HepG2 (cell line): ENCODE results near the gene HDGFL3. TPM values are rescaled to one million over a fixed set of nuclear protein-coding genes. Genes with fewer than 3 reads are reported as not detected.

Experiments used
- ATAC-seq: fragments of 200-7000 bp; cut with Tn5 transposase; 3 replicates; pipeline ENCODE4 v1.9.1; 2020; ENCODE audit warnings: mild to moderate bottlenecking, moderate library complexity
- BruUV-seq: library from RNA; stranded (reverse); fragments of 400-500 nt; replicated peaks from 2 replicates; lab custom pipeline; 2021; lab: Mats Ljungman, UMichigan
- CTCF ChIA-PET: fragments of 300-600 bp; formaldehyde crosslinking; extraction: SDS; loops from one replicate; lab custom pipeline; 2021; ENCODE audit warnings: low total read pairs, inconsistent platforms, low intra/inter-chr PET ratio; lab: Yijun Ruan, JAX
- POLR2A ChIA-PET: fragments of 350-600 bp; sonication (Branson Sonifier 250); formaldehyde crosslinking; loops from one replicate; lab custom pipeline; 2020; ENCODE audit warnings: antibody characterized with exemption, inconsistent platforms; lab: Yijun Ruan, JAX
- DNase-seq: peaks from one replicate; pipeline ENCODE4 v3.0.0-alpha.2; 2015; ENCODE audit warnings: low spot score
- FAIRE-seq: peaks from 3 replicates; lab custom pipeline; 2011; peaks lifted over from hg19 to GRCh38; lab: Jason Lieb, UNC
- H2AFZ ChIP-seq: one replicate; pipeline ENCODE4 v1.6.1; 2011; ENCODE audit warnings: low read length, inconsistent platforms
- H3K27ac ChIP-seq: fragments of 300-600 bp; 3 replicates; pipeline ENCODE4 v1.8.0; 2011; ENCODE audit warnings: mixed run types, mild to moderate bottlenecking, mixed read lengths, low read length, inconsistent platforms; ENCODE audit not compliant: insufficient read depth; ENCODE audit errors: extremely low read length
- H3K27me3 ChIP-seq, 2 experiments: fragments of 200-600 bp in 1 of 2; 2 replicates in 1 of 2; 3 replicates in 1 of 2; pipeline versions ENCODE4 v1.6.0 to v1.8.0; 2011; ENCODE audit warnings: low read length in 2 of 2, mild to moderate bottlenecking in 2 of 2, moderate library complexity in 2 of 2, inconsistent platforms in 1 of 2; ENCODE audit not compliant: insufficient read depth in 2 of 2, control insufficient read depth in 1 of 2
- H3K36me3 ChIP-seq, 2 experiments: fragments of 200-600 bp in 1 of 2; replicated peaks in 1 of 2; 2 replicates in 1 of 2; 3 replicates in 1 of 2; pipeline versions ENCODE4 v1.5.1 to v1.8.0; 2011; ENCODE audit warnings: low read length in 2 of 2, inconsistent platforms in 1 of 2; ENCODE audit not compliant: insufficient read depth in 2 of 2, control insufficient read depth in 1 of 2
- H3K4me1 ChIP-seq: 2 replicates; pipeline ENCODE4 v1.5.1; 2012; ENCODE audit warnings: low read length, inconsistent platforms; ENCODE audit not compliant: insufficient read depth
- H3K4me2 ChIP-seq: 2 replicates; pipeline ENCODE4 v1.6.0; 2011; ENCODE audit warnings: low read depth, low read length, inconsistent platforms
- H3K4me3 ChIP-seq, 3 experiments: fragments of 200-600 bp in 1 of 3; sonication (generic), shearing (Covaris generic) in 1 of 3; replicated peaks in 1 of 3; 2 replicates each; pipeline ENCODE4 v1.5.1; 2011 to 2016; ENCODE audit warnings: low read length in 3 of 3, inconsistent platforms in 2 of 3, low read depth in 2 of 3, mild to moderate bottlenecking in 2 of 3, control low read depth in 1 of 3, mixed read lengths in 1 of 3; ENCODE audit not compliant: insufficient read depth in 1 of 3
- H3K79me2 ChIP-seq: one replicate; pipeline ENCODE4 v1.6.1; 2011; ENCODE audit warnings: low read length, inconsistent platforms; ENCODE audit not compliant: insufficient read depth
- H3K9ac ChIP-seq: 2 replicates; pipeline ENCODE4 v1.6.0; 2011; ENCODE audit warnings: mild to moderate bottlenecking, low read depth, low read length, inconsistent platforms; ENCODE audit not compliant: insufficient read depth
- H3K9me3 ChIP-seq: 2 replicates; pipeline ENCODE4 v1.5.1; 2012; ENCODE audit warnings: mild to moderate bottlenecking, low read length
- H4K20me1 ChIP-seq: 2 replicates; pipeline ENCODE4 v1.6.0; 2011; ENCODE audit warnings: inconsistent platforms, mild to moderate bottlenecking, low read length, moderate library complexity; ENCODE audit not compliant: insufficient read depth
- GTF3A ChIP-seq: sonication (generic); formaldehyde crosslinking; conservative IDR thresholded peaks from 2 replicates; pipeline ENCODE4 v1.4.0; 2020; ENCODE audit warnings: mild to moderate bottlenecking, missing genetic modification reagents
- HNF4A ChIP-seq: sonication (generic); formaldehyde crosslinking; IDR thresholded peaks from 2 replicates; pipeline ENCODE4 v1.4.0; 2020; ENCODE audit warnings: missing genetic modification reagents
- ZNF142 ChIP-seq: sonication (generic); formaldehyde crosslinking; IDR thresholded peaks from 2 replicates; pipeline ENCODE4 v1.4.0; 2020; ENCODE audit warnings: missing genetic modification reagents
- ZNF614 ChIP-seq: IDR thresholded peaks from 2 replicates; pipeline ENCODE4 v1.6.1; 2018; ENCODE audit warnings: missing biosample characterization, missing genetic modification reagents, inconsistent platforms, borderline replicate concordance
- WGBS: methylation state at CpG from one replicate; pipeline ENCODE4 v1.1.6; 2017; ENCODE audit warnings: low lambda C conversion rate; 5-methylcytosine and 5-hydroxymethylcytosine counted together
- in situ Hi-C: cut with HindIII; loops from 2 replicates; pipeline ENCODE4 v1.10.0; 2017; ENCODE audit warnings: low pct_unique_long_range_greater_than_20kb; ENCODE audit not compliant: extremely low pct_ligation_motif_present
- intact Hi-C: fragments of 100-400 bp; cut with micrococcal nuclease; formaldehyde crosslinking; loops from one replicate; pipeline ENCODE4 v1.10.0; 2022; ENCODE audit not compliant: unreplicated experiment
- polyA plus RNA-seq, 8 experiments: library from polyadenylated mRNA; depleted of rRNA in 3 of 8; stranded (reverse) in 7 of 8; unstranded in 1 of 8; fragments of >200 nt; fragmentation: Illumina TruSeq in 4 of 8; extraction: Trizol in 4 of 8; gene quantifications; 2 replicates each; pipeline versions ENCODE4 v1.2.1 to v1.2.3, GENCODE V29; 2011 to 2016; ENCODE audit warnings: low read depth in 4 of 8, missing spikeins in 1 of 8, mixed read lengths in 1 of 8; ENCODE audit not compliant: insufficient read depth in 1 of 8
- total RNA-seq, 5 experiments: library from RNA; depleted of rRNA; stranded (reverse); fragments of >200 nt; fragmentation: Illumina TruSeq; extraction: Trizol; gene quantifications; 2 replicates each; pipeline ENCODE4 v1.2.3, GENCODE V29; 2016; ENCODE audit warnings: low read depth in 1 of 5

Gene HDGFL3
- total and polyA plus RNA-seq, 2 of the 13 experiments (the other 11 are each of a cell fraction or from before 2014, with no cell fraction given) = 0.07 to 0.09 TPM

- Histone ChIP-seq H3K4me2 (peak overlapping the region; percentile 42), H3K27me3 (peaks cover 3 to 35% of the 10 kb centered on the region in 2 experiments; a peak in 4 of 5 replicates), H3K9me3 (no peaks in the 10 kb centered on the region), H3K4me3 (peak overlapping the region in 2 of 3 experiments; percentile 34 to 52; a peak in 2 of 6 replicates), H3K9ac (no peak overlapping the region), H2AFZ (no peak overlapping the region), H4K20me1 (no peaks in the 10 kb centered on the region), H3K4me1 (no peaks in the 10 kb centered on the region), H3K36me3 (no peaks in the 10 kb centered on the region), H3K27ac (no peak overlapping the region), H3K79me2 (no peaks in the 10 kb centered on the region)
- no TSS peak for BruUV-seq
- FAIRE-seq (no peak), ATAC-seq (no peak), DNase-seq (no peak)
- intact Hi-C loops (loop anchor here (5.0 kb wide), 1 partner anchor 141 kb away; the partner anchor contains the start of gene BTBD1), in situ Hi-C loops (no loop called here)
- POLR2A ChIA-PET = no interaction called here
- WGBS = 7% methylated on average over 9 of the region's 11 CpGs
- CTCF ChIA-PET = no interaction called here
- TF ChIP-seq HNF4A (CRISPR knock-in tag) (peak; percentile 14; the same call in 1 of the 2 replicates), GTF3A (no peak)
Measured at GRCh38 chr15:83208367-83208661, 691 bp upstream of the HDGFL3 start.

GRCh38 chr15:83207009-83207659 is 489 bp downstream of the HDGFL3 start:
- Histone ChIP-seq H3K27me3 (peaks cover 3 to 35% of the 10 kb centered on the region in 2 experiments; a peak in 4 of 5 replicates), H3K4me1 (no peaks in the 10 kb centered on the region), H3K36me3 (no peaks in the 10 kb centered on the region), H4K20me1 (no peaks in the 10 kb centered on the region), H3K4me3 (peak overlapping the region in 2 of 3 experiments; percentile 22 to 52; a peak in 3 of 6 replicates), H3K79me2 (no peaks in the 10 kb centered on the region)
- BruUV-seq = no TSS peak
- TF ChIP-seq ZNF142 (CRISPR knock-in tag) (0 out of 2 replicates have a peak, but pooled peaks have one; percentile 49), ZNF614 (no peak)
- TF ChIP-seq, all 625 proteins: peak for 1
- ChIA-PET CTCF (no interaction called here), POLR2A (no interaction called here)
- no peak for FAIRE-seq
- in situ Hi-C loops = no loop called here
- no peak overlapping the region for H3K27ac ChIP-seq
- 55% methylated on average over 14 of the region's 93 CpGs for WGBS
- H2AFZ ChIP-seq = no peak overlapping the region
- peak overlapping the region; percentile 42 for H3K4me2 ChIP-seq
- no peak overlapping the region for H3K9ac ChIP-seq
- no peaks in the 10 kb centered on the region for H3K9me3 ChIP-seq
- peak; percentile 23; the same call in 2 of the 3 replicates for ATAC-seq
- DNase-seq = no peak
- intact Hi-C loops = loop anchor here (5.0 kb wide), 1 partner anchor 140 kb away; the partner anchor contains the start of gene BTBD1
